ENCODE measurements around the gene RXFP2. TPM values are rescaled to one million over a fixed set of nuclear protein-coding genes. Genes with fewer than 3 reads are reported as not detected.

RXFP2 gene
- total RNA-seq, 2 donors from 2014 or later: not detected

GRCh38 chr13:31849206-31849605 is 109.9 kb downstream of the RXFP2 start:
- H3K4me1 ChIP-seq: peaks cover 4% of the 10 kb centered on the region
- no peaks in the 10 kb centered on the region for H3K9me3 ChIP-seq
- intact Hi-C loops (cut with DNase I): no loop called here
- no peak overlapping the region for H3K4me3 ChIP-seq
- H3K27ac ChIP-seq: no peak overlapping the region
- ATAC-seq (no peak), DNase-seq (no peak)
- WGBS, 2 donors: 51 to 55% methylated on average over 4 of the region's 4 CpGs
- H3K36me3 ChIP-seq (replicated peaks in 1 of 2; ENCODE audit: insufficient read depth in 1 of 2, low read depth in 2 of 2): no peaks in the 10 kb centered on the region
- H3K27me3 ChIP-seq: no peaks in the 10 kb centered on the region
- TF ChIP-seq POLR2A (IDR thresholded peaks at IDR 0.05): no peak
- TF ChIP-seq, protein P1, sequence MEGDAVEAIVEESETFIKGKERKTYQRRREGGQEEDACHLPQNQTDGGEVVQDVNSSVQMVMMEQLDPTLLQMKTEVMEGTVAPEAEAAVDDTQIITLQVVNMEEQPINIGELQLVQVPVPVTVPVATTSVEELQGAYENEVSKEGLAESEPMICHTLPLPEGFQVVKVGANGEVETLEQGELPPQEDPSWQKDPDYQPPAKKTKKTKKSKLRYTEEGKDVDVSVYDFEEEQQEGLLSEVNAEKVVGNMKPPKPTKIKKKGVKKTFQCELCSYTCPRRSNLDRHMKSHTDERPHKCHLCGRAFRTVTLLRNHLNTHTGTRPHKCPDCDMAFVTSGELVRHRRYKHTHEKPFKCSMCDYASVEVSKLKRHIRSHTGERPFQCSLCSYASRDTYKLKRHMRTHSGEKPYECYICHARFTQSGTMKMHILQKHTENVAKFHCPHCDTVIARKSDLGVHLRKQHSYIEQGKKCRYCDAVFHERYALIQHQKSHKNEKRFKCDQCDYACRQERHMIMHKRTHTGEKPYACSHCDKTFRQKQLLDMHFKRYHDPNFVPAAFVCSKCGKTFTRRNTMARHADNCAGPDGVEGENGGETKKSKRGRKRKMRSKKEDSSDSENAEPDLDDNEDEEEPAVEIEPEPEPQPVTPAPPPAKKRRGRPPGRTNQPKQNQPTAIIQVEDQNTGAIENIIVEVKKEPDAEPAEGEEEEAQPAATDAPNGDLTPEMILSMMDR (IDR thresholded peaks at IDR 0.05): no peak

DNA sequence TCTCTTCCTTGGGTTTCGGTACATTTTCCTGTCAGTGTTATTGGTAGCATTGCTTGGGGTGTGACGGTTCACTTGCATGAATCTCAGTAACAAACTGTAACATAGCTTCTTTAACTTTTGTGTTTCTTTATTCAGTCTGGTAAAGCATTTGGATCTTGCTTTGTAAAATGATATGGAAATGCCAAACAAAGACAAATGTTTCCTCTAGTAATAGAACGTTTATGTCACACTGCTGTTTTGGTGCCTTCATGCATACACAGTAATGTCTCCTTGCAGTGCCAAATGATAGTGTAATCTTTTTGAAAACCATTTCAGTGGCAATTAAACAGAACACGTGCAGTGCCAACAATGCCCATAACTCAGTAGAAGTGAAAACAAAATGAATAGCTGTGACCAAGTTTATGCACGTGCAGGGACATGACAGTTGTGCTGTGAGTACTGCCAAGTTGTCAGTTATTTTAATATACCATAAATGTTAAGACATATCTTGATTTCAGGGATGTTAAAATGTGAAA is 110.8 kb downstream of the RXFP2 start:
- 35 to 46% methylated on average over 5 of the region's 5 CpGs for WGBS, 2 donors
- ATAC-seq (no peak), DNase-seq (no peak)
- Histone ChIP-seq H3K36me3 (replicated peaks in 1 of 2; ENCODE audit: insufficient read depth in 1 of 2, low read depth in 2 of 2) (no peaks in the 10 kb centered on the region), H3K4me3 (no peak overlapping the region), H3K4me1 (peaks cover 4% of the 10 kb centered on the region), H3K9me3 (no peaks in the 10 kb centered on the region), H3K27me3 (no peaks in the 10 kb centered on the region), H3K27ac (no peak overlapping the region)
- intact Hi-C loops (cut with DNase I): no loop called here
- no peak for TF ChIP-seq POLR2A (IDR thresholded peaks at IDR 0.05)
- TF ChIP-seq, protein P1 (IDR thresholded peaks at IDR 0.05): no peak

DNA sequence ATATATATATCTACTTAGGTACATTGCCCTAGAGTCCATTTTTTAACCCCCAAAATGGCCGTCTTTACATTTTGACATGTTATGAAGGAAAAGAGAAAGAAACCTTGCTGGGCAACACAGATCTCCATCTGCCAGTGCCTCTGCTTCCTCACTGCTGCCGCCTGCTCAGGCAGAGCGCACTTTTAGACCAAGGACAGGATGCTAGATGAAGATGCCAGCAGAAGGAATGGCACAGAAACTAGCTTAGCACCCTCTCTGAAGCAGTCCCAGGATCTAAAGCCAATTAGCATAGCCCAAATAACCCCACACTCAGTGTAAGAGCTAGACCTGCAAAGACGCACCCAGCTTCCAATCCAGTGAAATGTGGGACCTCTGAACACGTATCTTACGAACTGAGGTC is 111.9 kb downstream of the RXFP2 start:
- WGBS, 2 donors: 84 to 94% methylated on average over 5 to 6 of the region's 6 CpGs
- no peak for TF ChIP-seq POLR2A (IDR thresholded peaks at IDR 0.05)
- TF ChIP-seq, protein P1 (IDR thresholded peaks at IDR 0.05): no peak
- ATAC-seq (no peak), DNase-seq (no peak)
- Histone ChIP-seq H3K27ac (no peak overlapping the region), H3K4me1 (peaks cover 4% of the 10 kb centered on the region), H3K36me3 (replicated peaks in 1 of 2; ENCODE audit: insufficient read depth in 1 of 2, low read depth in 2 of 2) (no peaks in the 10 kb centered on the region), H3K9me3 (no peaks in the 10 kb centered on the region), H3K27me3 (no peaks in the 10 kb centered on the region), H3K4me3 (no peak overlapping the region)
- intact Hi-C loops (cut with DNase I): no loop called here
